ENCODE data around the gene FOXO6. TPM values are rescaled to one million over a fixed set of nuclear protein-coding genes. Genes with fewer than 3 reads are reported as not detected.

FOXO6 gene
- polyA plus RNA-seq, 1 donor (not counting 4 experiments of a cell fraction or from before 2014, with no cell fraction given), result not detected

DNA sequence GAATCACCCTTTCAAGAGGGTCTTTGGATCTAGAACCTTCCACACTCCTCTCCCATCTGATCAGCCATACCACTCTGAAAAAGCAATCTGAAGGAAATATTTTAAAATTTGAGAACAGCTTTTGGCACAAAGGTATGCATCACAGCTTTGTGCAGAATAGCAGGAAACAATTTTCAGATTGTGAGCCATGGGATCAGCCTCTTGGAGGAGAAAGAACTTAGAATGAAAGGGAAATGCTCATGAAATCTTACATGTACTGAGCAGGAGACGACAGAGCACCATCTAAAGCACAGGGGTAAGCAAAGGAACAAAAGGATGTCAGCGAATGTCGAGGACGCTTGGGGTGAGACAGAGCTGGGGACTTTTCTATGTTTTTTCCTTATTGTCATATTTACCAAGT lies 68.8 kb downstream of the FOXO6 start:
- Histone ChIP-seq H3K27ac (ENCODE audit: control insufficient read depth, insufficient read depth, low read length) (no peak overlapping the region), H3K79me2 (ENCODE audit: control insufficient read depth, insufficient read depth, low read length) (no peaks in the 10 kb centered on the region), H3K9ac (ENCODE audit: control insufficient read depth, extremely low read depth, insufficient read depth, low read length) (no peak overlapping the region), H3K9me3 (ENCODE audit: control insufficient read depth, low read depth, low read length) (no peaks in the 10 kb centered on the region), H3K9me1 (ENCODE audit: control insufficient read depth, extremely low read depth, insufficient read depth, low read length) (no peaks in the 10 kb centered on the region), H4K20me1 (ENCODE audit: control insufficient read depth, extremely low read depth, insufficient read depth, low read length) (no peaks in the 10 kb centered on the region), H3K27me3 (ENCODE audit: control insufficient read depth, extremely low read depth, insufficient read depth, low read length) (peaks cover 20% of the 10 kb centered on the region), H3K4me2 (ENCODE audit: control insufficient read depth, extremely low read depth, insufficient read depth, low read depth, low read length) (no peak overlapping the region), H3K4me1 (ENCODE audit: control insufficient read depth, extremely low read depth, insufficient read depth, low read length) (peaks cover 12% of the 10 kb centered on the region), H2AFZ (ENCODE audit: control insufficient read depth, low read length) (no peak overlapping the region), H3K4me3 (ENCODE audit: control insufficient read depth in 2 of 3, extremely low read depth in 1 of 3, insufficient read depth in 2 of 3, low read depth in 1 of 3, low read length in 3 of 3) (no peak overlapping the region), H3K36me3 (ENCODE audit: control insufficient read depth in 2 of 2, extremely low read depth in 1 of 2, insufficient read depth in 2 of 2, low read length in 2 of 2) (no peaks in the 10 kb centered on the region)
- DNase-seq (ENCODE audit: low read depth, low spot score), result no peak
- FAIRE-seq, result no peak
- TF ChIP-seq, protein P1, sequence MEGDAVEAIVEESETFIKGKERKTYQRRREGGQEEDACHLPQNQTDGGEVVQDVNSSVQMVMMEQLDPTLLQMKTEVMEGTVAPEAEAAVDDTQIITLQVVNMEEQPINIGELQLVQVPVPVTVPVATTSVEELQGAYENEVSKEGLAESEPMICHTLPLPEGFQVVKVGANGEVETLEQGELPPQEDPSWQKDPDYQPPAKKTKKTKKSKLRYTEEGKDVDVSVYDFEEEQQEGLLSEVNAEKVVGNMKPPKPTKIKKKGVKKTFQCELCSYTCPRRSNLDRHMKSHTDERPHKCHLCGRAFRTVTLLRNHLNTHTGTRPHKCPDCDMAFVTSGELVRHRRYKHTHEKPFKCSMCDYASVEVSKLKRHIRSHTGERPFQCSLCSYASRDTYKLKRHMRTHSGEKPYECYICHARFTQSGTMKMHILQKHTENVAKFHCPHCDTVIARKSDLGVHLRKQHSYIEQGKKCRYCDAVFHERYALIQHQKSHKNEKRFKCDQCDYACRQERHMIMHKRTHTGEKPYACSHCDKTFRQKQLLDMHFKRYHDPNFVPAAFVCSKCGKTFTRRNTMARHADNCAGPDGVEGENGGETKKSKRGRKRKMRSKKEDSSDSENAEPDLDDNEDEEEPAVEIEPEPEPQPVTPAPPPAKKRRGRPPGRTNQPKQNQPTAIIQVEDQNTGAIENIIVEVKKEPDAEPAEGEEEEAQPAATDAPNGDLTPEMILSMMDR (optimal IDR thresholded peaks at IDR 0.05 in 1 of 3, IDR thresholded peaks at IDR 0.05 in 1 of 3, conservative IDR thresholded peaks at IDR 0.05 in 1 of 3; ENCODE audit: extremely low read depth in 1 of 3, insufficient read depth in 2 of 3, low read length in 3 of 3), result no peak
- no peak for TF ChIP-seq EZH2 (IDR thresholded peaks at IDR 0.05; ENCODE audit: low read length)
- dilution Hi-C loops (cut with MboI; ENCODE audit: extremely low pct_ligation_motif_present, low sequenced_read_pairs), result no loop called here

DNA sequence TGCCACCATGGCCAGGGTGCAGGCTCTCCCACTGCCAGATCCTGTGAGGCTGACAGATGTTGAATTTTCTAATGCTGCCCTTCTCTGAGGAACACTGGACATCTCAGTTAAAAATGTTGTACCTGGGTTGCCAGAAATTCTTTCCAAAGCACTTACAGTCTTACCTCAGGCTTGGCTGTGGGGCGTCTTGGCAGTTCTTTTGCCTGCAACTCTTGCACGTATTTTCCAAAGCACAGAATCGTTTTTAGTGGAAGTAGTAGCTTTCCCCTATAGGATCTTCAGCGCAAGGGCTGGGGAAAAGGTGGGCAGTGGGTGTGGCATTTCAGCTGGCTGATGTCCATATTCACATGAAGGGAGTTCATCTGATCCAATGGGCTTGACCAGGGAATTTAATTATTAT lies 69.3 kb downstream of the FOXO6 start:
- no peaks in the 10 kb centered on the region for H3K79me2 ChIP-seq (ENCODE audit: control insufficient read depth, insufficient read depth, low read length)
- dilution Hi-C loops (cut with MboI; ENCODE audit: extremely low pct_ligation_motif_present, low sequenced_read_pairs), result no loop called here
- no peak overlapping the region for H3K4me2 ChIP-seq (ENCODE audit: control insufficient read depth, extremely low read depth, insufficient read depth, low read depth, low read length)
- TF ChIP-seq EZH2 (IDR thresholded peaks at IDR 0.05; ENCODE audit: low read length), result no peak
- TF ChIP-seq, protein P1 (optimal IDR thresholded peaks at IDR 0.05 in 1 of 3, IDR thresholded peaks at IDR 0.05 in 1 of 3, conservative IDR thresholded peaks at IDR 0.05 in 1 of 3; ENCODE audit: extremely low read depth in 1 of 3, insufficient read depth in 2 of 3, low read length in 3 of 3), result no peak
- H3K9ac ChIP-seq (ENCODE audit: control insufficient read depth, extremely low read depth, insufficient read depth, low read length), result no peak overlapping the region
- FAIRE-seq (no peak), DNase-seq (ENCODE audit: low read depth, low spot score) (no peak)
- H3K4me1 ChIP-seq (ENCODE audit: control insufficient read depth, extremely low read depth, insufficient read depth, low read length), result peaks cover 12% of the 10 kb centered on the region
- H3K9me1 ChIP-seq (ENCODE audit: control insufficient read depth, extremely low read depth, insufficient read depth, low read length), result no peaks in the 10 kb centered on the region
- no peak overlapping the region for H3K4me3 ChIP-seq (ENCODE audit: control insufficient read depth in 2 of 3, extremely low read depth in 1 of 3, insufficient read depth in 2 of 3, low read depth in 1 of 3, low read length in 3 of 3)
- peaks cover 25% of the 10 kb centered on the region for H3K27me3 ChIP-seq (ENCODE audit: control insufficient read depth, extremely low read depth, insufficient read depth, low read length)
- H3K9me3 ChIP-seq (ENCODE audit: control insufficient read depth, low read depth, low read length), result no peaks in the 10 kb centered on the region
- H2AFZ ChIP-seq (ENCODE audit: control insufficient read depth, low read length), result no peak overlapping the region
- H3K27ac ChIP-seq (ENCODE audit: control insufficient read depth, insufficient read depth, low read length), result no peak overlapping the region
- no peaks in the 10 kb centered on the region for H4K20me1 ChIP-seq (ENCODE audit: control insufficient read depth, extremely low read depth, insufficient read depth, low read length)
- H3K36me3 ChIP-seq (ENCODE audit: control insufficient read depth in 2 of 2, extremely low read depth in 1 of 2, insufficient read depth in 2 of 2, low read length in 2 of 2), result no peaks in the 10 kb centered on the region
